K562 (cell line): ENCODE results near the gene CALD1. TPM values are rescaled to one million over a fixed set of nuclear protein-coding genes. Genes with fewer than 3 reads are reported as not detected.

ENCODE experiments used
- ATAC-seq: fragments of 200-7000 bp; cut with Tn5 transposase; 3 replicates; pipeline ENCODE4 v1.9.1; 2020; ENCODE audit warnings: moderate library complexity
- BruUV-seq: library from RNA; stranded (reverse); fragments of 400-500 nt; replicated peaks from 2 replicates; lab custom pipeline; 2021; lab: Mats Ljungman, UMichigan
- CTCF ChIA-PET: fragments of 300-600 bp; formaldehyde crosslinking; extraction: SDS; loops from one replicate; lab custom pipeline; 2021; ENCODE audit warnings: low intra/inter-chr PET ratio; lab: Yijun Ruan, JAX
- POLR2A ChIA-PET: fragments of 300-600, 350-650 bp; sonication (Branson Sonifier 250); formaldehyde crosslinking; extraction: SDS; loops from one replicate; lab custom pipeline; 2021; ENCODE audit warnings: antibody characterized with exemption, inconsistent platforms; lab: Yijun Ruan, JAX
- DNase-seq, 4 experiments: peaks; one replicate each; pipeline versions ENCODE4 v3.0.0 to v3.0.0-alpha.2; 2011 to 2018; ENCODE audit warnings: low spot score in 3 of 4, mixed read lengths in 3 of 4; ENCODE audit errors: extremely low read depth in 1 of 4
- FAIRE-seq: peaks from 2 replicates; lab custom pipeline; 2011; peaks lifted over from hg19 to GRCh38; lab: Jason Lieb, UNC
- H2AFZ ChIP-seq: 2 replicates; pipeline ENCODE4 v1.6.0; 2011; ENCODE audit warnings: low read depth, low read length, control low read depth, inconsistent platforms
- H3K27ac ChIP-seq: fragments of 200-600 bp; 3 replicates; pipeline ENCODE4 v1.8.0; 2011; ENCODE audit warnings: low read depth, mild to moderate bottlenecking, control low read depth, inconsistent platforms, low read length, moderate library complexity, mixed read lengths; ENCODE audit errors: extremely low read depth
- H3K27me3 ChIP-seq, 2 experiments: fragments of 300-600 bp in 1 of 2; 2 replicates in 1 of 2; 3 replicates in 1 of 2; pipeline versions ENCODE4 v1.6.0 to v1.8.0; 2011; ENCODE audit warnings: inconsistent platforms in 2 of 2, low read length in 2 of 2, mild to moderate bottlenecking in 1 of 2, mixed read lengths in 1 of 2, moderate library complexity in 1 of 2; ENCODE audit not compliant: control insufficient read depth in 2 of 2, insufficient read depth in 2 of 2
- H3K36me3 ChIP-seq: fragments of 300-600 bp; 3 replicates; pipeline ENCODE4 v1.8.0; 2011; ENCODE audit warnings: mild to moderate bottlenecking, low read length, inconsistent platforms; ENCODE audit not compliant: control insufficient read depth, insufficient read depth
- H3K4me1 ChIP-seq, 2 experiments: fragments of 200-600 bp in 1 of 2; replicated peaks in 1 of 2; 2 replicates in 1 of 2; 3 replicates in 1 of 2; pipeline versions ENCODE4 v1.5.1 to v1.8.0; 2011; ENCODE audit warnings: inconsistent platforms in 2 of 2, low read length in 2 of 2, mild to moderate bottlenecking in 1 of 2, mixed read lengths in 1 of 2, moderate library complexity in 1 of 2; ENCODE audit not compliant: control insufficient read depth in 2 of 2, insufficient read depth in 2 of 2
- H3K4me2 ChIP-seq: 2 replicates; pipeline ENCODE4 v1.6.1; 2011; ENCODE audit warnings: low read length, control low read depth, inconsistent platforms, mixed read lengths; ENCODE audit not compliant: insufficient read depth
- H3K4me3 ChIP-seq: fragments of 200-600 bp; sonication (generic), shearing (Covaris generic); 2 replicates; pipeline ENCODE4 v1.5.1; 2016; ENCODE audit warnings: control low read depth, inconsistent platforms
- H3K79me2 ChIP-seq: fragments of 200-600 bp; 3 replicates; pipeline ENCODE4 v1.8.0; 2011; ENCODE audit warnings: low read length, inconsistent platforms; ENCODE audit not compliant: control insufficient read depth, insufficient read depth
- H3K9ac ChIP-seq, 2 experiments: 2 replicates each; pipeline versions ENCODE4 v1.6.0 to v1.6.1; 2011; ENCODE audit warnings: low read depth in 2 of 2, low read length in 2 of 2, control low read depth in 1 of 2, inconsistent platforms in 1 of 2, mild to moderate bottlenecking in 1 of 2, mixed read lengths in 1 of 2; ENCODE audit not compliant: insufficient read depth in 1 of 2
- H3K9me1 ChIP-seq: one replicate; pipeline ENCODE4 v1.6.0; 2011; ENCODE audit warnings: inconsistent platforms, mild to moderate bottlenecking, low read length, moderate library complexity; ENCODE audit not compliant: control insufficient read depth, insufficient read depth
- H3K9me3 ChIP-seq: replicated peaks from 2 replicates; pipeline ENCODE4 v1.5.1; 2011; ENCODE audit warnings: low read depth, low read length, inconsistent platforms; ENCODE audit not compliant: control insufficient read depth, insufficient read depth
- H4K20me1 ChIP-seq: replicated peaks from 2 replicates; pipeline ENCODE4 v1.6.1; 2011; ENCODE audit warnings: low read length, inconsistent platforms, mixed read lengths; ENCODE audit not compliant: control insufficient read depth, insufficient read depth
- CCNT2 ChIP-seq: IDR thresholded peaks from 2 replicates; pipeline ENCODE4 v1.6.1; 2011; ENCODE audit warnings: borderline replicate concordance, low read depth, mild to moderate bottlenecking, moderate library complexity, mixed read lengths, low read length; ENCODE audit not compliant: insufficient read length; ENCODE audit errors: extremely low read depth
- CEBPG ChIP-seq, 3 experiments: fragments of 200-800 bp in 1 of 3; sonication (Bioruptor generic) in 1 of 3; sonication (generic) in 1 of 3; formaldehyde crosslinking in 1 of 3; IDR thresholded peaks in 2 of 3; conservative IDR thresholded peaks in 1 of 3; 2 replicates each; pipeline versions ENCODE4 v1.6.1 to v1.8.0; 2016 to 2022; ENCODE audit warnings: missing compliant biosample characterization in 2 of 3, missing genetic modification characterization in 2 of 3, mild to moderate bottlenecking in 1 of 3, missing genetic modification reagents in 1 of 3
- CHD1 ChIP-seq: fragments of 200-600 bp; sonication (generic); IDR thresholded peaks from one replicate; pipeline ENCODE4 v1.6.1; 2012; ENCODE audit warnings: mild to moderate bottlenecking, moderate library complexity, low read length, inconsistent platforms
- ELF2 ChIP-seq: fragments of 250-450 bp; sonication (Bioruptor Pico); IDR thresholded peaks from 2 replicates; pipeline ENCODE4 v1.5.0; 2021; ENCODE audit warnings: mild to moderate bottlenecking
- HDAC1 ChIP-seq, 2 experiments: fragments of 450-650 bp; IDR thresholded peaks; 2 replicates each; pipeline ENCODE4 v1.6.1; 2016 to 2017; ENCODE audit warnings: inconsistent platforms in 1 of 2, mild to moderate bottlenecking in 1 of 2, moderate library complexity in 1 of 2
- MAFF ChIP-seq: IDR thresholded peaks from 2 replicates; pipeline ENCODE4 v1.6.1; 2012; ENCODE audit warnings: low read length, improper control_type of control experiment
- MEF2A ChIP-seq: IDR thresholded peaks from 2 replicates; pipeline ENCODE4 v1.6.1; 2011; ENCODE audit warnings: low read depth, mild to moderate bottlenecking, low read length, moderate library complexity; ENCODE audit not compliant: control insufficient read depth
- NFATC3 ChIP-seq: fragments of 450-650 bp; IDR thresholded peaks from 2 replicates; pipeline ENCODE4 v1.6.1; 2017; ENCODE audit warnings: mild to moderate bottlenecking
- NFIC ChIP-seq: fragments of 450-650 bp; IDR thresholded peaks from 2 replicates; pipeline ENCODE4 v1.6.1; 2017; ENCODE audit warnings: mild to moderate bottlenecking, inconsistent platforms
- RB1 ChIP-seq: fragments of 450-650 bp; IDR thresholded peaks from 2 replicates; pipeline ENCODE4 v1.6.1; 2017; ENCODE audit warnings: low read depth, mild to moderate bottlenecking
- RREB1 ChIP-seq: fragments of 250-450 bp; sonication (Bioruptor Pico); IDR thresholded peaks from 2 replicates; pipeline ENCODE4 v1.4.0; 2020
- ZBTB49 ChIP-seq: sonication (generic); formaldehyde crosslinking; IDR thresholded peaks from 2 replicates; pipeline ENCODE4 v1.8.0; 2022; ENCODE audit warnings: missing genetic modification reagents, mild to moderate bottlenecking, borderline replicate concordance
- ZKSCAN1 ChIP-seq: fragments of 150-350 bp; IDR thresholded peaks from 2 replicates; pipeline ENCODE4 v1.6.1; 2016; ENCODE audit warnings: low read depth, low read length
- WGBS: fragments of 100-300 bp; shearing (Covaris generic); methylation state at CpG from one replicate; pipeline ENCODE4 v1.1.6; 2016; ENCODE audit warnings: low coverage, mixed read lengths; ENCODE audit not compliant: insufficient coverage; ENCODE audit errors: missing lambda C conversion rate; 5-methylcytosine and 5-hydroxymethylcytosine counted together
- in situ Hi-C: fragments of 300-500 bp; cut with MboI; formaldehyde crosslinking; loops from 4 replicates; pipeline ENCODE4 v1.15.0; 2018; ENCODE audit warnings: inconsistent platforms, mixed read lengths
- intact Hi-C: fragments of 100-400 bp; cut with micrococcal nuclease; formaldehyde crosslinking; loops from 2 replicates; pipeline ENCODE4 v1.14.2; 2022
- polyA plus RNA-seq, 8 experiments: library from polyadenylated mRNA; depleted of rRNA in 4 of 8; stranded (reverse) in 5 of 8; unstranded in 3 of 8; fragments of >200 nt; fragmentation: Nextera tagmentation in 2 of 8; fragmentation: Illumina TruSeq in 1 of 8; extraction: Ambion mirVana in 2 of 8; extraction: Trizol in 1 of 8; gene quantifications; 2 replicates each; pipeline versions ENCODE4 v1.2.1 to v1.2.3, GENCODE V29; 2011 to 2014; ENCODE audit warnings: inconsistent platforms in 1 of 8, missing spikeins in 1 of 8
- total RNA-seq, 7 experiments: library from RNA; depleted of rRNA in 6 of 7; stranded (reverse); fragments of >200 nt in 6 of 7; fragmentation: Illumina TruSeq in 2 of 7; extraction: Trizol in 2 of 7; gene quantifications; 2 replicates each; pipeline versions ENCODE4 v1.2.1 to v1.2.3, GENCODE V29; 2011 to 2021; ENCODE audit warnings: low replicate concordance in 1 of 7
- TF ChIP-seq, protein P1 (sequence below): sonication (generic); formaldehyde crosslinking; IDR thresholded peaks from 2 replicates; pipeline ENCODE4 v1.8.1; 2022; ENCODE audit warnings: missing genetic modification reagents

The CALD1 gene
- total and polyA plus RNA-seq, 9 of the 15 experiments (the other 6 are each of a cell fraction or from before 2014, with no cell fraction given) = 0.40 TPM; not detected in 8

GRCh38 chr7:134757938-134758337 is 21.5 kb upstream of the CALD1 start:
- H3K36me3 ChIP-seq = no peaks in the 10 kb centered on the region
- no peak overlapping the region for H3K4me3 ChIP-seq
- no peak overlapping the region for H3K4me2 ChIP-seq
- no peak overlapping the region for H3K27ac ChIP-seq
- BruUV-seq = no TSS peak
- intact Hi-C loops (no loop called here), in situ Hi-C loops (no loop called here)
- no peak for FAIRE-seq
- no peaks in the 10 kb centered on the region for H4K20me1 ChIP-seq
- H3K9ac ChIP-seq = no peak overlapping the region
- no peaks in the 10 kb centered on the region for H3K9me1 ChIP-seq
- no peak for DNase-seq
- no peaks in the 10 kb centered on the region for H3K79me2 ChIP-seq
- no peaks in the 10 kb centered on the region for H3K9me3 ChIP-seq
- no peaks in the 10 kb centered on the region for H3K4me1 ChIP-seq
- H3K27me3 ChIP-seq = peaks cover 11% of the 10 kb centered on the region in 2 experiments; a peak in 4 of 5 replicates
- no peak overlapping the region for H2AFZ ChIP-seq
- no peak for ATAC-seq
- ChIA-PET CTCF (no interaction called here), POLR2A (interaction anchor here (0.6 kb wide), 1 partner anchor 66 kb away, joined by 3 read pairs; no protein-coding TSS in a partner anchor)
- 0% methylated on average over 3 of the region's 3 CpGs for WGBS
- TF ChIP-seq MEF2A = no peak
- no peak for TF ChIP-seq ELF2 (CRISPR knock-in tag)
- no peak for TF ChIP-seq NFATC3
- TF ChIP-seq CCNT2 = no peak
- no peak for TF ChIP-seq CEBPG (CRISPR knock-in tag; IDR thresholded peaks at IDR 0.05)
- no peak for TF ChIP-seq CEBPG (tag; conservative IDR thresholded peaks at IDR 0.05 in 1 of 2, IDR thresholded peaks at IDR 0.05 in 1 of 2)
- no peak for TF ChIP-seq HDAC1 (IDR thresholded peaks at IDR 0.05)
- no peak for TF ChIP-seq MAFF
- no peak for TF ChIP-seq RB1
- TF ChIP-seq ZKSCAN1 = no peak
- no peak for TF ChIP-seq NFIC
- TF ChIP-seq CHD1 = no peak
- TF ChIP-seq RREB1 (CRISPR knock-in tag) = no peak
- TF ChIP-seq ZBTB49 (CRISPR knock-in tag) = no peak
- TF ChIP-seq, protein P1, sequence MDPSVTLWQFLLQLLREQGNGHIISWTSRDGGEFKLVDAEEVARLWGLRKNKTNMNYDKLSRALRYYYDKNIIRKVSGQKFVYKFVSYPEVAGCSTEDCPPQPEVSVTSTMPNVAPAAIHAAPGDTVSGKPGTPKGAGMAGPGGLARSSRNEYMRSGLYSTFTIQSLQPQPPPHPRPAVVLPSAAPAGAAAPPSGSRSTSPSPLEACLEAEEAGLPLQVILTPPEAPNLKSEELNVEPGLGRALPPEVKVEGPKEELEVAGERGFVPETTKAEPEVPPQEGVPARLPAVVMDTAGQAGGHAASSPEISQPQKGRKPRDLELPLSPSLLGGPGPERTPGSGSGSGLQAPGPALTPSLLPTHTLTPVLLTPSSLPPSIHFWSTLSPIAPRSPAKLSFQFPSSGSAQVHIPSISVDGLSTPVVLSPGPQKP = no peak
